Measurements from ENCODE around the gene FBXO31.

FBXO31 gene

DNA sequence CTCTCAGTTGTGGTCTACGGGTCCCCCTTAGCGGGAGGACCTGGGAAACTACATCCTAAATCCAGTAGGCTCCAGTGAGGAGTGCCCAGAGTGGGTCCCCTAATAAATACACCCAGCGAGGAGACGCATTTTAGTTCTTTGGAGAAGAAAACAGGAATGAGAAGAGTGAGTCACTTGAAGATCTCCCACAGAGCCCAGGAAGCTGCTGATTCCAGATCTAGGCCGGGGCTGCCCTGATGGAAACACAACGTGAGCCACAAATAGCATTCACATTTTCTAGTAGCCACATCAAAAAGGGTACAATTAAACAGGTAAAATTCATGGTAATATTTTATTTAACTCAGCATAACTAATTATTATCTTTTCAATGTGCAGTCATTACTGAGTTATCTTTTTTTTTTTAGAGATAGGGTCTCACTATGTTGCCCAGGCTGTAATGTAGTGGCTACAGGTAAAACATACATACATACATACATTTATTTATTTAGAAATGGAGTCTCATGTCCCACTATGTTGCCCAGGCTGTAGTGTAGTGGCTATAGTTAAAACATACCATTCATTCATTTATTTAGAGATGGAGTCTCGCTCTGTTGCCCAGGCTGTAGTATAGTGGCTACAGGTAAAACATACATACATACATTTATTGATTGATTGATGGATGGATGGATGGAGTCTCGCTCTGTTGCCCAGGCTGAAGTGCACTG lies 21.5 kb downstream of the FBXO31 start:
- no peak for DNase-seq

DNA sequence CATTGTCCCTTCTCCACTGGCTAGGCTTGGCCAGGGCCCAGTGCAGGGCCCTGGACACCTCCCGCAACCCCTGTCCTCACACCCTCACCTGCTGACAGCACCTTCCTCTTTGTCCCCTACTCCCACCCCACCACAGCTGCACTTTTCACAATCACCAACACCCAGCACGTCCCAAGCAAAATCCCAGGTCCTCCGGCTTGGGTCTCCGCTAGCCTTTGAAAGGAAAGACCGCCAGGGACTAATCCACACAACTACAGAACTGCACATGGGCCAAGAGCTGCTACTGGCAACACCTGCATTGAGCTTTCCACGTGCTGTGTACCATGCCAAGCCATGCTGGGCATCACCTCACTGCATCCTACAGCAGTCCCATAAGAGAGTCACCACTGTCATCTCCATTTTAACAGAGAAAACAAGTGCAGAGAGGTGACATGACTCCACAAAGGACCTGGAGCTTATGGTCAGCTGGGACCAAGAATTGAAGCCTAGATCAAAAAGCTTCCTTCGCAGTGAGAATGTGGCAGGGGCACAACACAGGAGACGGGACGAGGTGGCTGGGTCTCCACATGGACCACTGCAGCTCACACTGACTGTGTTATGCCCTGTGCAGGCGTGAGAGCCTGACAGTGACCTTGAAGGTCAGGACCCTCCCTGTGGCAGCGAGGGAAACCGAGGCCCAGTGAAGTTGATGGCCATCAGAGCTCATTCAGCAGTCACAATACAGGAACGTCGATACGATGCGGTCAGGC lies 22.5 kb downstream of the FBXO31 start:
- DNase-seq = no peak

DNA sequence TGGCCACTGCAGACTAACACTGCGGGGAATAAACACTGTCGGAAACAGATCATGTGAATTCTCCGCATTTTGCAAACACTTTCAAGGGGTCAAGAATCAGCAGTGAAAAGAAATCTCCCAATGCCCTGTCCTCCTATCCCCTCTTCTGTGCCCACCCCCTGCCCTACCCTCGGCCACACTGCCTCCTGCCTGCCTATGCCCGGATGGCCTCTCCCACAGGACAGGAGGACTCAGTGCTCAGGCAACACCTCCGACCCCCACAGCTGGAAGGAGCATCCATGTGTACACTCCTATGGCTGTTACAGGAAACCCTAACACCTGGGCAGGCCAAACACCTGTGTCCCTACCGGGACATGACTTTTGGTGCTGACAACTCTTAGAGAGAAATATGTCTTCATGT lies 24.5 kb downstream of the FBXO31 start:
- no peak for DNase-seq

DNA sequence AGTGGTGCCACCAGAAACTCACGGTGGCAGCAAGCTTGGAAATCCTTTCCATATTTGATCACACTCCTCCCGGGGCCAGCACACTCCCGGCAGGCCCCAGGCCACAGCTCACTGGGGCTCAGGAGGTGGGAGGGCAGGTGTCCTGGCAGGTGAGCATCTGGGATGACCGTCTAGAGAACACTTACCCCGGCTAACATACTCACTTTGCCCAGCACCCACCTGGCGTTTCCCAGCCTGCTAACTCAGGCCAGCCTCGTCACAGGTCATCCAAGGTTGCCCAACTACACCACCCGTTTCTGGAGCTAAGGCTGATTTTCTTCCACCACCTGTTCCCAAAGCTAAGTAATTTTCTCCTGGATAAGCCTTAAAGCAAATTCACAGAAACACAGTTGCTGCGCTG lies 24.9 kb downstream of the FBXO31 start:
- DNase-seq = no peak

DNA sequence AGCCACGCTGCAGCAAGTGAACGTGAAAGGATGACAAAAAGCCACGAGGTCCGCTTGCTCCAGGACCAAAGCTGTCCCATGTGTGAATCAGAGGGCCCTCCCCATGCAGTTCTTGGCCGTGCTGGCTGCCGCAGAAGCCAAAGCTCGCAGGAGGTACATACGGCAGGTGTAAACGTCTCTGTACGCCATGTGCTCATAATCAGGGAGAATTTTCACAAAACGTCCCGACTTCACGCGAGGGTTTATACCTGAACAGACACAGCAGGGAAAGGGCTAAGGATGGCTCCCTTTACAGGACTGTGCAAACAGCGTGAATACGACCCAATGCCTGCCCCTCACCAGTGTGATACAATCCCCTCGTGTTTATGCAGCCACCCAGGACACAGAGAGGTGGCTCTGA lies 25.3 kb downstream of the FBXO31 start:
- no peak for DNase-seq

DNA sequence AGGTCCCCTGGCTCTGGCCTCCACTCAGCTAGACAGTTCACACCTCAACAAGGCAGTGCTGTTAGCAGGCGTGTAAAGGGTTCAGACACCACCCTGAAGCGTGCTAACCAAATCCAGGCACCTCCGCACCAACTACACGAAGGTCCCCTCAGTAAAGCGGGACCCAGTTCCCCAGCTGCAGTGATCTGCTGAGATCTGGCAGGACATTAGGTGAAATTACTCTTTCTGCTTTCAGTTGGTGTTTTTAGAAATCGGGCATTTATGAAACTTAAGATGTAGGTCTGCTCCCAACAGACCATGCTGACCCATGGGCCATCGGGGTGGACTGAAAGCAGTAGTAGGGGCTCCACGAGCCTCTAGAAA lies 27.1 kb downstream of the FBXO31 start:
- DNase-seq = no peak

DNA sequence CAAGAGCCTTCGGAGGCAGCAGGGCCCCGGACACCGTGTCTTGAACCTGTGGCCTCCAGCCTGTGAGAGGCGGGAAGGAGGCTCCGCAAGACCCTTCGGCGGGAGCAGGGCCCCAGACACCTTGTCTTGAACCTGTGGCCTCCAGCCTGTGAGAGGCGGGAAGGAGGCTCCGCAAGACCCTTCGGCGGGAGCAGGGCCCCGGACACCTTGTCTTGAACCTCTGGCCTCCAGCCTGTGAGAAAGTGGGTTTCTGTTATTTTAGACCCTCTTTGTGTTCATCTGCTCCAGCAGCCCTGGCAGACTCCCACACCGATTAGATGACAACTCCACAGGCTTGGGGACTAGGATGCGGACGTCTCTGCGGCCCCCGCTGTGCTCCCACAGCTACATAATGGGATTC lies 30.0 kb downstream of the FBXO31 start:
- no peak for DNase-seq

DNA sequence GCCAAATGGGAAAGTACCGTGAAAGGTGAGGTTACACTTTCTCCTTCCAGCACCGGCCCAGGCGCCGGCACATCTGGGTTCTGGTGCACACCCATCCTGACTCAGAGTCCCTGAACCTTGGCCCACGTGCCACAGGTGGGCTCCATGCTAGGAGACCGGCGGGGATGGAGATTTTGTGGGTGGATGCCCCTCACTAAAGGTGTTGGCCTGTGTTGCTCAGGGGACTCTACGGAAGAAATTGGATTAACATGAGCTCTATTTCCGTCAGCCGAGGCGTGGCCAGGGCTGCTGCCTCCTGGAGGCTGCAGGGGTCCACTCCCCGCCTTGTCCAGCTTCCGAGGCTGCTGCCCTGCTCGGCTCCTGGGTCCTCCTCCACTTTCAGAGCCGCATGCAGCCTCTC lies 30.8 kb downstream of the FBXO31 start:
- DNase-seq = no peak

DNA sequence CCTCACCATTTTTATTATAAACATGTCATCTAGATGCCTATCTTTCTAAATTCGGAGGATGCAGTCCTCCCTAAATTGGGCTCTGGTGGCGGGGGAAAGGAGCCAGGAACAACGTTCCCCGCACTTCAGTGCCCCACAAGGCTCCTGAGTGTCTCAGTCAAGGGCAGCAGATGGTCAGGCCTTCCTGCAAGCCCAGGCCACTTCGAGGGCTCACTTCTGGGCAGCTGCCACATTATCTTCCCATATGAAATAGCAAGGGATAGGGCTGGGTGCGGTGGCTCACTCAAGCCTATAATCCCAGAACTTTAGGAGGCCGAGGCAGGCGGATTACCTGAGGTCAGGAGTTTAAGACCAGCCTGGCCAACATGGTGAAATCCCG lies 32.3 kb downstream of the FBXO31 start:
- no peak for DNase-seq

DNA sequence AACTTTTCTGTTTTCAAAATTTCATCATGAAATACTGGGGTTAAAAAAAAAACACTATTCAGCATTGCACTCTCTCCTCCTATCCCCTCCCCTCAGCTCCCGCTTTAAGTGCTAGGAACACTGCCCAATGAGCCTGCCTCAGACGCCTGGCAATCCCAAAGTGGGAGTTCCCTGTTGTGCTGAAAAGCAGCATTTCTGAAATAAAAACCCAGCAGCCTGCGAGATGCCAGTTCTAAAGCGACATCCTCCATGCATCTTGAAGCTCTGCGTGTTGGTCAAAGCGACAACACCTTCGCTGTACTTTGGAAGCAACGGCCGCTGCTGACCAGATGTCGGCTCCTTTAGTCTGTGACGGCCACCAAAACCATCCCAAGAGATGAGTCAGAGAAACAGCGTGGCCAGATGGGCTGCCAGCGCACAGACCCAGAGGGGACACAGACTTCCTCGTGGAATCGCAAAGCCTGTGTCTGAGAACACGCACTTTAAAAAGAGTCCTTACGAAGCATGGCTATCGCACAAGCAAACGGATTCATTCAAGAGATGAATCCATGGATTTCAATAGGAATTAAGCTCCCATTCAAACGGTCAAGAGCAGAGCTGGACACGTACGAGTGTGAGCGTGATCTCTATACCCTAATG lies 32.8 kb downstream of the FBXO31 start:
- DNase-seq = no peak

DNA sequence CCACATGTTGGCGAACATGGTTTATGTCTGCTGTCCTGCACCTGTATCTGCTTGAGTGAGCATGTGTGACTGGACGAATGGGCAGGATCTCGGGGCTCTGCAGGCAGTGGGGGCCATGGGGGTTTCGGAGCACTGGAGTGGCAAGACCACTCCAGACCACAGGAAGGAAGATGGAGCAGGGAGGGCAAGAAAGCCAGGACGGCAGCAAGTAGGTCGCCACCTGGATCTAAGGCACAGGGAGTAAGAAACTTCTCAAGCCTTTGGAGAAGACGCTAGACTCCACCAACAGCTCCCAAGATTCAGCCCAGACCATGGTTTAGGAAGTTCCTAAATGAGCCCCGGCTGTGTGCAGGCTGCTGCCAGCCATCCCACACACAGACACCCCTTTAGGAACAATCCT lies 33.5 kb downstream of the FBXO31 start:
- no peak for DNase-seq

DNA sequence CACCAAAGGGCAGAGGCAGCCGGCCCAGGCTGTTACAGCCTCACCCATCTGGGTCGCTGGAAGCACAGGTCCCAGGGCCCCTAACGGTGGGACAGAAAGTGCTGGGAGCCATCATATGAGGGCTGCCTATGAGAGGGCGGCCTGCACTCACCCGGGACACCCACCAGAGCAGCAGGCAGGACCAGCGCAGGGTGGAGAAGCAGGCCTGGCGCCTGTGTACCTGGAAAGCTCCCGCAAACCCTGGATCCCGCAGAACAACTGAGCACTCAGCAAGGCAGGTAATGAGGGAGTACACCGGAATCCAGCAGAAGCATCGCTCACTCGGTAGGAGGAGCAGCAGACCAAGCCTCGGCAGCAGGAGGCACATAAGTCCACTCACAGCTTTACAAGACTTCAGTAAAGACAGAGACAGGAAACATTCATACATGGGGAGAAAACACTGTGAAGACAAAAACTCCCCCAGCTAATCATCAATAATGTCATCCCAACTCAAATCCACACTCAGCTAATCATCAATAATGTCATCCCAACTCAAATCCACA lies 34.9 kb downstream of the FBXO31 start:
- DNase-seq = no peak

DNA sequence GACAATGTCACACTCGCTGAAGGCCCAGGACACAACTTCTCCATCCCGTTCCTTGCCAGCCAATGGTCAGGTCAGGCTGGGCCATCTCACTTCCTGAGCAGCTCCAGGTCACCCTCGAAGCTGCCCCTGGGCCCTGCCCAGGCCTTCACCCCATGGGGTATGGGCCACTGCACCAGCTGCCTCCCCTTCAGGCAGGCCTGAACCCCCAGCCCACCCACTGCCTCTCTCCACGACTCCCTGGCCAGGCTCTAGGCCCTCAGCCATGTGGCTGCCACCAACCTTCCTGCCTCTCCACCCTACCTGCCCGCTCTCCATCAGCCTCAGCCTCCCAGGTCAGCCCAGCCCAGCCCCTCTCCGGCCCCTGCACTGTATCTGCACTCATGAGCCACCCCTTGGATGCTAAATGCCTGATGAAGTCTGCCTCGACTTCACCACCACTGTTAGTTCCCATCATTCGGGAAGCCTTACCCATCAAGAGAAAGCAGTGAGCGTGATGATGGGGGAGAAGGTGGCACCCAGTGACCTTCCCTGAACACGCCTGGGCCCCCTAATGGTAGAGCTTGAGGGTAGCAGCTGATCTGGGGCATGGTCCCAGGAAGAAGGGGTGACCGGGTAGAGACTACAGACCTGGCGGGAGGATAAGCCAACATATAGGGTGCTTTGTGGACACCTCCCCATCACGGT lies 35.5 kb downstream of the FBXO31 start:
- no peak for DNase-seq

DNA sequence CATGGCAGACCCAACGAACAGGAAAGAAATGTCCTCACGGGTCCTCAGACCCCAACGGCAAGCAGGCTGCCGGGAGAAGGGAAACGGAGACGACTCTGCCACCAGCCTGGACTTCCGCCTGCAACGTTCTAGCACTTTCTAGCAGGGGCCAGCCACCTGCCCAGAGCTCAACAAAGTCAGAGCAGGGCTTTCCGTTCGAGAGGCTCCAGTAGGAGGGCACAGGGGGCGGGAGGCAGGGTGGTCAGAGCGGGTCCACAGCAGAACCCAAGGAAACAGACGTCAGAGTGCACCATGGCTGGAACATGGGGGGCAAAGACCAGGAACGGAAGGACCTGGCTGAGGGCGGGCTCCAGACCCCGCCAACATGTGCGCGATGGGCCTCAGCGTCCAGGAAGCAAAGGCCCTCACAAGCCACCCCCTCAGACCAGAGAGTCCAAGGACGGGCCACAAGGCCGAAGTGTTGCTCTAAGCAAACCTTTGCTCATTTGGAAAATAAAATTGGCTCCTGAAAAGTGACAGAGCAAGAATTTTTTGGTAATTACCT lies 37.0 kb downstream of the FBXO31 start:
- DNase-seq = no peak

DNA sequence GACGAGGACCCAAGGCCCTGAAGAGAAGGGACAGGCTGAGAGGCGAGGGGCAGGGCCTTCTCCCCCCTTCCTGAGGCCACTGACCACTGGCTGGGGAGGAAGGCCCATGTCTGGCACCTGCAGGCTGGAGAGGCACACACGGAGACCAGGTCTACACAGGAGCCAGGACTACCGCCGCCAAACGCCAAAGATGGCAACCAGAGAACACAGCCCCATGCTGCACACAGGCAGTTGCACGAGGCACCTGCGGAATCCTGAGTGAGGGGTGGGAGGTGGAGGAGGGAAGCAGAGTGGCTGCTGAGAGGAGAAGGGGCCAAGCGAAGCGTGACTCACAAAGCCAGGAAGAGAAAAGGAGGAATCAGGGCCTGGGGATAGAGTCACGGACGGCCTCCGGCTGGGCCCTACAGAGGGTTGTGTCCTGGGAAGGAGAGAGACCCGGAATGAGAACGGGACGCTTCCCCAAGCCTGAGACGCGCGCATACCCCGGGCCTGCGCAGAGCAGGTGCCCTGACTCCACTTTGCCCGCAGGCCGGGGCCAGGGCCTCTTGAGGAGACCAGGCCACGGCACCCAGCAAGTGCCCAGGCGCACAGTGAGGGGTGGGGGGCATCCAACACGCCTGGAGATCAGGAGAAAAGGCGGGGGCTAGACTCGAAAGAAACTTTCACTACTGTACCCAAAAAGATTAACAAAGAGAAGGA lies 37.7 kb downstream of the FBXO31 start:
- no peak for DNase-seq

DNA sequence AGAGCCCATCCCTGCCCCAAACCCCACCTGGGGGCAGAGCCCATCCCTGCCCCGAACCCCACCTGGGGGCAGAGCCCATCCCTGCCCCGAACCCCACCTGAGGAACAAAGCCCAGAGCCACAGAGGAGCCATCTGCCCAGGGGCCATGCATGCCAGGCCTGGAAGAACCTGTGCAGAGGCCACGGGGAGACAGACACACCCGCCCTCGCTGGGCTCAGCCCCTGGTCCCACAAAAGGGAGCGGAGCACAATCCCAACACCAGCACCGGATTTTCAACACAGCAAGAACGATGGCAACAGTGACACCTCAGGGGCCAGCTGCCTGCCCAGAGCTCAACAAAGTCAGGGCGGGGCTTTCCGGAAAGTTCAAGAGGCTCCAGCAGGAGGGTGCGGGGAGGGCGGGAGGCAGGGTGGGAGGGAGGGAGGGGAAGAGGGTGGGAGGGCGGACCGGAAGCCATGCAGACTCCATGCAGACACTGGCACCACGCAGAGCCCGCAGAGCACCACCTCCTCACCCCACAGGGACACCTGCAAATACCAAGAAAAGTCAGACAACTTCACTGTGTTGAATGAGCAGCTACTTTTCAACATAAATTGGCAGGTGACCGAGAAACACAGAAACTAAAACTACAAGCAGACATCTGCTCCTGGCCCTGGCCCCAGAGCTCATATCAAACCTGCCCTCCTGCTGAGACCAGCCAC lies 38.5 kb downstream of the FBXO31 start:
- no peak for DNase-seq

DNA sequence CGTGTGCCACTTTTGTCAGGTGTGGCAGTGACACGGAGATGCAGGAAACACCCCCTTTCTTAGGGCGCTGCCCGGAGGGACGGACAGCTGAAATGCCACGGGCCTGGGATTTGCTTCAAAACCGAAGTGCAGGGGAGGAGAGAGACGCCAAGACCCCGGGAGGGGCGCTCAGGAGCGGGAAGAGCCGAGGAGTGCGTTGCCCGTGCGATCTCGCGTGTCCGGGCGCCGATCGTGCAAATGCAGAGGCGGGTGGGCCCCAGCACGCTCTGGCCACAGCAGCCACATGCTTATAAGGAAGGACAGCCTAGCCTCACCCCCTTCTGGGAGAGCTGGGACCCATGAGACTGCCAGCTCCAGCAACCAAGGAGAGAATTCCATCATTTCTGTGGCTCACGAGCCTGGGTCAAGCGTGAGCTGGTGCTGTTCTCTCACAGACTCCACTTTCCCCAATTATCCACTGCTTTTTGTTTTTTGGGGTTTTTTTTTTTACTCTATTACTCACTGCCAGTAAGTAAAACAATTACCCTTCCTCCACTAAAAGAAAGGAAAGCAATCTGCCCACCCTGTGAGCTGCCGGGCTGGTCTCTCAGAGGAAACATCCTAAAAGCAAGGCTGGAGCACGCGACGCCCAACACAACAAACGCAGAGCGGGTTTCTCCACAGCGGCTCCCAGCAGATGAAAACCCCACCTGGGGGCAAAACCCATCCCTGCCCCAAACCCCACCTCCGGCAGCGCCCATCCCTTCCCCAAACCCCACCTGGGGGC lies 39.2 kb downstream of the FBXO31 start:
- no peak for DNase-seq

DNA sequence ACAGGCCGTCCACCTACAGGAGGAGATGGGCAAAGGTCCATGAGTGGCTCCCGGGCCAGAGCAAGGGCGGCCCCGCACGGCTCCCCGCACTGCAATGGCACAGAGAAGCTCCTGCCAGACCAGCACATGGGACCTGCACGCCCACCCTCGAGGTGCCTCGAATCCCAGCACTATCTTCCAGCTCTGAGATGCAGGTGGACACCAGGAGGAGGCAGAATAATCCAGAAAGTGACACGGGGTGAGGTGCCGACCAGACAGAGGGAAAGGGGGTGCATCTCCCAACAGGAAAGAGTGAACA lies 39.9 kb downstream of the FBXO31 start:
- DNase-seq = no peak

DNA sequence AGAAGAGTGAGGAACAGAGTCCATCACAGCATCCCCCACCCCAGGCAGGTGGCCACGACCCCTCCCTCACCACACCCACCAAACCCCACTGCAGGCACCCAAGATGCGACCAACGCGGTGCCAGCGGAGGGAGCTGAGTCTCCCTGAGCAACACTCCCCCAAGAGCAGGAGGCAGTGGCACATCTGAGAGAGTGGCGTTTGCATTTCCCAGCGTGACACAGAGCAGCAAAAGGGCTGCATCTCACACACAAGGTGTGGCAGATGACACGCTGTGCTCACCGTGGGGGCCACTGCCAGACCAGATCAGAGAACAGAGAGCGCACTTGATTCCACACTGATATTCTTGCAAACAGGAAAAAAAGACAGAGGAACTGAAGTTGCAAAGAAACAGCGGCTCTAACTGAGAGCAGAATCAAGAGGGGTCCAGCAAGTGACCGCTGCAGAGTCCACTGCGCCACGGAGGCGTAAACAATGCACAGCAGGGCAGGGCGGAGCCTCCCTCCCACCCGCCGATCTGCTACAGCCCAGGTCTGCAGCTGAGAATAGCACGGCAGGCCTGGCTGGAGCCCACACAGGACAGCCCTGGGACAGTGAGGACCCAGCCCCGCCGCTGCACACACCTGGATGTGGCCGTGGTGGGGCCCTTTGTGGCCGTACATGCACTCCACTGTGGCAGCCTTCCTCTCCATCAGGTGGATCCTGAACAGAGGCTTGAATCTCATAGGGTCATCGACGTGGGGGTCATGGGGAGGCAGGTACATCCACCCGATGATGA lies 40.4 kb downstream of the FBXO31 start:
- no peak for DNase-seq

DNA sequence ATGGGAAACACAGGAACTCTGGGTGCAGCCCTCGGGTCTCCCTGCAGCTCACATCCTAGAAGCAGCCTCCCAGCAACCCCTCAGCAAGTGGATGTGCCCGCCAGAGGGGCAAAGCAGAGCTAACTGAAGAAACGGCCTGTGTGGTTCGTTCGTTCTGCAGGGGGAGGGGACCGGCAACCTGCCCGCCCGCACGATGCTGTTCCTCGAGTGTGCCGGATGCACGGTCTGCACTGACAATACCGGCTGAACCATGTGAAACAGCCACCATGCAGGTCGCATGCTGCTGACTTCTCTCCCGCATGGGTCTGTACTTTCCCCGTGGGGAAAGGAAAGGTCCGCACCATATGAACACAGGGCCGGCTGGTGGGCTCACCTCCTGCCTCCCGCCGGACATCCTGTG lies 41.1 kb downstream of the FBXO31 start:
- no peak for DNase-seq

DNA sequence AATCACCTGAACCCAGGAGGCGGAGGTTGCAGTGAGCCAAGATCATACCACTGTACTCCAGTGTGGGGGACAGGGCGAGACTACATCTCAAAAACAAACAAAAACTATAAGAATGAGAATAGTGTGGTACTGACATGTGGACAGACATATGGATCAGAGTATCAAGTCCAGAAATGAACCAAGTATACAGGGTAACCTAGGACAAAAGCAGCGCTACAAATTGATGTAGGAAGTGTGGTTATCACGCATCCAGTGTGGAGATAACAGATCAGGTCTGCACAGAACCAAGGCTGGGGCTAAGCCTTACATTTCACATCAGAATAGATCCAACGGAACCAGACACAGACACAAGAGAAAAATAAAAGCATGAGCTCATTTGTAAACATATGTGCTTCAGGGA lies 43.4 kb downstream of the FBXO31 start:
- no peak for DNase-seq

Measured in left hindlimb (tissue), 1 donor.